ENCODE measurements around the gene PLPP2. TPM values are rescaled to one million over a fixed set of nuclear protein-coding genes. Genes with fewer than 3 reads are reported as not detected.
A peak's percentile ranks its signal among the peaks of the same experiment; 100 is the strongest.
"Not testable (repeated sequence)": the region's sequence is repeated elsewhere in the genome, so short reads cannot be mapped to it uniquely, and the experiment has no call there.

The PLPP2 gene
- total RNA-seq, 8 experiments from 2014 or later = 1.0 to 6.2 (median 2.6) TPM

GRCh38 chr19:270766-271318, 20.4 kb downstream of the PLPP2 start:
- WGBS, 10 experiments = 24 to 100% (median 81%) methylated on average over 1 to 3 of the region's 12 CpGs; no CpG with 5 or more reads in 5 of the 10 experiments
- peak in 4 of 8 experiments; percentile 35 to 52 (median 40) for ATAC-seq (replicated peaks in 6 of 8)
- peaks cover 3 to 14% of the 10 kb centered on the region in 2 donors for H3K4me1 ChIP-seq (replicated peaks in 1 of 2)
- H3K4me3 ChIP-seq = peak overlapping the region in 2 of 5 donors; percentile 1 to 13
- H3K27ac ChIP-seq = peak overlapping the region; percentile 51 to 83
- in situ Hi-C loops (cut with MboI; ENCODE audit: low pct_unique_long_range_greater_than_20kb in 2 of 9, low sequenced_read_pairs in 9 of 9, unreplicated experiment in 9 of 9) = not testable (repeated sequence)

- in situ Hi-C loops (cut with MboI; ENCODE audit: low pct_unique_long_range_greater_than_20kb in 2 of 9, low sequenced_read_pairs in 9 of 9, unreplicated experiment in 9 of 9) = no loop called here
- H3K27ac ChIP-seq = peak overlapping the region in 1 of 2 donors; percentile 38
- peak overlapping the region in 4 of 5 donors; percentile 3 to 30 (median 26) for H3K4me3 ChIP-seq
- ATAC-seq (replicated peaks in 6 of 8) = no peak
- peaks cover 3 to 15% of the 10 kb centered on the region in 2 donors for H3K4me1 ChIP-seq (replicated peaks in 1 of 2)
Observed at GRCh38 chr19:269241-269640, 22.0 kb downstream of the PLPP2 start.

GRCh38 chr19:262125-262524, 29.1 kb downstream of the PLPP2 start:
- ATAC-seq (replicated peaks in 6 of 8) = no peak
- in situ Hi-C loops (cut with MboI; ENCODE audit: low pct_unique_long_range_greater_than_20kb in 2 of 9, low sequenced_read_pairs in 9 of 9, unreplicated experiment in 9 of 9) = no loop called here
- H3K4me3 ChIP-seq = no peak overlapping the region
- H3K4me1 ChIP-seq (replicated peaks in 1 of 2) = peaks cover 0 to 6% of the 10 kb centered on the region in 2 donors
- no peak overlapping the region for H3K27ac ChIP-seq
- 71 to 100% (median 100%) methylated on average over 1 of the region's 1 CpG; no CpG with 5 or more reads in 5 of the 10 experiments for WGBS, 10 experiments

GRCh38 chr19:256804-257203, 34.4 kb downstream of the PLPP2 start:
- H3K4me3 ChIP-seq; H3K27ac ChIP-seq; H3K4me1 ChIP-seq (replicated peaks in 1 of 2); ATAC-seq (replicated peaks in 6 of 8); in situ Hi-C loops (cut with MboI; ENCODE audit: low pct_unique_long_range_greater_than_20kb in 2 of 9, low sequenced_read_pairs in 9 of 9, unreplicated experiment in 9 of 9): not testable (repeated sequence)
- 20 to 89% (median 74%) methylated on average over 1 to 3 of the region's 3 CpGs; no CpG with 5 or more reads in 2 of the 10 experiments for WGBS, 10 experiments

- H3K4me1 ChIP-seq (replicated peaks in 1 of 2); in situ Hi-C loops (cut with MboI; ENCODE audit: low pct_unique_long_range_greater_than_20kb in 2 of 9, low sequenced_read_pairs in 9 of 9, unreplicated experiment in 9 of 9); ATAC-seq (replicated peaks in 6 of 8); H3K27ac ChIP-seq; H3K4me3 ChIP-seq: not testable (repeated sequence)
- WGBS, 10 experiments = 0 to 100% (median 58%) methylated on average over 2 to 5 of the region's 7 CpGs; no CpG with 5 or more reads in 5 of the 10 experiments
Observed at GRCh38 chr19:252421-253186, 38.6 kb downstream of the PLPP2 start.

GRCh38 chr19:246551-246950, 44.7 kb downstream of the PLPP2 start:
- 60% methylated on average over 2 of the region's 48 CpGs; no CpG with 5 or more reads in 9 of the 10 experiments for WGBS, 10 experiments
- no peak overlapping the region for H3K4me3 ChIP-seq
- in situ Hi-C loops (cut with MboI; ENCODE audit: low pct_unique_long_range_greater_than_20kb in 2 of 9, low sequenced_read_pairs in 9 of 9, unreplicated experiment in 9 of 9) = no loop called here
- H3K27ac ChIP-seq = no peak overlapping the region
- no peak for ATAC-seq (replicated peaks in 6 of 8)
- H3K4me1 ChIP-seq (replicated peaks in 1 of 2) = no peaks in the 10 kb centered on the region

- in situ Hi-C loops (cut with MboI; ENCODE audit: low pct_unique_long_range_greater_than_20kb in 2 of 9, low sequenced_read_pairs in 9 of 9, unreplicated experiment in 9 of 9); H3K27ac ChIP-seq; H3K4me1 ChIP-seq (replicated peaks in 1 of 2); H3K4me3 ChIP-seq; ATAC-seq (replicated peaks in 6 of 8): not testable (repeated sequence)
- WGBS, 10 experiments = 83 to 100% methylated on average over 1 to 4 of the region's 13 CpGs; no CpG with 5 or more reads in 8 of the 10 experiments
Observed at GRCh38 chr19:245900-246299, 45.3 kb downstream of the PLPP2 start.

- H3K27ac ChIP-seq = no peak overlapping the region
- H3K4me1 ChIP-seq (replicated peaks in 1 of 2) = no peaks in the 10 kb centered on the region
- in situ Hi-C loops (cut with MboI; ENCODE audit: low pct_unique_long_range_greater_than_20kb in 2 of 9, low sequenced_read_pairs in 9 of 9, unreplicated experiment in 9 of 9) = no loop called here
- WGBS, 10 experiments = 100% methylated on average over 1 of the region's 2 CpGs; no CpG with 5 or more reads in 9 of the 10 experiments
- no peak overlapping the region for H3K4me3 ChIP-seq
- no peak for ATAC-seq (replicated peaks in 6 of 8)
Observed at GRCh38 chr19:245457-245856, 45.7 kb downstream of the PLPP2 start.

Other genes with a start within 250 kb of the PLPP2 start
- 1 to 10 TPM in 2 of 8 experiments, under 1 TPM in 3, not detected in 3; 0.18 to 1.0 (median 0.71) TPM for gene OR4F17, start 184.3 kb downstream of the PLPP2 start, total RNA-seq
- gene MIER2, start 53.4 kb upstream of the PLPP2 start, total RNA-seq = 10 to 100 TPM in 6 of 8 experiments, 1 to 10 TPM in 2; 6.1 to 25.0 (median 15.8) TPM
- 1 to 10 TPM in 6 of 8 experiments, under 1 TPM in 2; 0.15 to 6.4 (median 4.5) TPM for gene C2CD4C, start 117.7 kb upstream of the PLPP2 start, total RNA-seq
- 10 to 100 TPM in 7 of 8 experiments, 1 to 10 TPM in 1; 4.6 to 57.6 (median 33.0) TPM for gene SHC2, start 169.6 kb upstream of the PLPP2 start, total RNA-seq
- gene MADCAM1, start 205.1 kb upstream of the PLPP2 start, total RNA-seq = 1 to 10 TPM in 1 of 8 experiments, under 1 TPM in 7; 0.27 to 1.3 (median 0.57) TPM
- 10 to 100 TPM in 2 of 8 experiments, 1 to 10 TPM in 6; 5.2 to 15.1 (median 8.2) TPM for gene TPGS1, start 216.1 kb upstream of the PLPP2 start, total RNA-seq
- 100 to 1,000 TPM in 1 of 8 experiments, 10 to 100 TPM in 7; 40.0 to 116 (median 71.6) TPM for gene CDC34, start 240.4 kb upstream of the PLPP2 start, total RNA-seq

Measured in motor neuron (in vitro differentiated cells).